Midbrain (tissue), 1 donor: Measurements from ENCODE around the gene ZBTB46.

Source experiments
- DNase-seq: peaks from one replicate; lab custom pipeline; 2025; lab: John Stamatoyannopoulos, UW

The ZBTB46 gene

DNA sequence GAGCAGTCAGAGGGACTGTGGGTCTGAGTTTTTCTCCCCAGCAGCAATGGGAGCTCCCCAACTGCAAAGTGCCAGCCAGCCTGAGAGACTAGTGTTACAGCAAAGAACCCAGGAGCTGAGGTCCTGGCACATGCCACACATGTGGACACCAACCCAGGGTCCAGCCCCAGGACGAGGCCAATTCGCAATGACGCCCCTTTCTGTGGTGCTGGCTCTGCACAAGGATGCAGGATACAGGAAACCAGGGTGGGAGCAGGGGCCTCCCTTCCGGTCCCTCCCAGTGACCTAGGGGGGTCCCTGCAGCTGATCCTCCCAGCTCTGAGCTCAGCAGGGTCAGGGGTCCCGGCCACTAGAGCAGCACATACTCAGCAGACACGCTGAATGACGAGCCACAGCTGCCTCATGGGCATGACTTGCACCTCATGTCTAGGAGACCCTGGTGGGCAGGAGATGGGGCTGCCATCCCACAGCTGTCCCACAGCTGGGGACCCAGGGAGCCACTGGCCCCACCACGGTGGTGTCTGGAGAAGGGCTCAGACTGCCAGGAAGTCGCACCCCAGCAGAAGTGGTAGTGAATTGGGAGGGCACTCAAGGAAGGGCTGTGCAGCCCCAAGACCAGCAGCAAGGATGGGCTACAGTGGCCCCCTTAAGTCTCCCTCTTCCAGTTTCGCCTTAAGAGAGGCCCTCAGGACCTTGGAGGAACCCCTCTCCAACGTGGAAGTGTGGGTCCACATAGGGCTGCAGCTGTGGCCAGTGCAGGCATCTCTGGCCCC is 126.9 kb downstream of the ZBTB46 start:
- DNase-seq = no peak

DNA sequence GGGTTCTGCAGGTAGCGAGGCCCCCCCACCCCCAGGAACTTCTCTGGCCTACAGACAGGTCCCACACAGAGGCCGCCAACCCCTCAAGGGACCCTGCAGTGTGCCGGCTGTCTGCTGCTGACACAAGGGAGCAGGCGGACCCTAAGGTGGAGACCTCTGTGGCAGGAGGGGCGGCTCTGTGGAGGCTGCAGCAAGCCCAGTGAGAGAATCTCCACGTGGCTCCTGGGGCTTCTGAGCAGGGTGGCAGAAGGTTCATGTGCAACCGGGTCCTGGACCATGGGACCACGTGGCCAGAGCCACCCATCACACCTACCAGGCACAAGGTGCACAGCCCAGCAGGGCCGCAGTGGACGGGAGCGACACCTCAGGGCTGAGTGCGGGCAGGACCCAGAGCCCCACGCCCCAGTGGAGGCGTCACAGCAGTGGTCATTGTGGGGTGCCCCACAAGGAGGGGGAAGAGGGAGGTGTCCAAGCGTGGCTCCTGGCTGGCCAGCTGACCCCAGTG is 127.5 kb downstream of the ZBTB46 start:
- DNase-seq = no peak

DNA sequence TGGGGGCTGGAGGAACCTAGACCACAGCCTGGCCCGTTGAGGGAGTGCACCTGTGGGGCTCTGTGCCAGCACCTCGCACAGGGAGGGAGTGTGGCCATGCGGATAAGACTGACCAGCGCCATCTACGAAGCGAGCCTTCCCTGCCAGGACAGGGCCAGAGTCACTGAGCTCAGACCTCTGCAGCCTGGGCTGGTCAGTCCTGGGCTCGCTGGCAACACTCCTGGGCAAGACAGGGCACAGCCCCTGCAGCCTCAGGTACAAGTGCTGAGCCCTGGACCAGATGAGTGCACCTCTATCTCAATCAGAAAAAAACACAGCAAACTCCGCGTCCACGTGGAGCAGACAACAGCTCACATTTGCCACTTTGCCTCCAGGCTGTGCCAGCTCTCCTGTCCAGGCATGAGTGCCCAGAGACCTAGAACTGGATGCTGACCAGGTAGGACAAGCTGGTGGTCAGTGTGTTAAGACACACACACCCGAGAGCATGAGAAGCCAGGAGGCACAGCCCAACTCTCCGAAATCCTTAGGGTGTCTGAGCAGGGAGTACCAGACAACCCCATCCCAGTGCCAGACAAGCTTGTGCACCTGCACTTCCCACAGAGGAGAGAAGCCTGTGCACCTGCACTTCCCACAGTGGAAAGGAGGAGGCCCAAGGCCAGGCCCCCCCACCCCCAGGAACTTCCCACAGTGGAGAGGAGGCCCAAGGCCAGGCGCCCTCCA is 128.2 kb downstream of the ZBTB46 start:
- no peak for DNase-seq

DNA sequence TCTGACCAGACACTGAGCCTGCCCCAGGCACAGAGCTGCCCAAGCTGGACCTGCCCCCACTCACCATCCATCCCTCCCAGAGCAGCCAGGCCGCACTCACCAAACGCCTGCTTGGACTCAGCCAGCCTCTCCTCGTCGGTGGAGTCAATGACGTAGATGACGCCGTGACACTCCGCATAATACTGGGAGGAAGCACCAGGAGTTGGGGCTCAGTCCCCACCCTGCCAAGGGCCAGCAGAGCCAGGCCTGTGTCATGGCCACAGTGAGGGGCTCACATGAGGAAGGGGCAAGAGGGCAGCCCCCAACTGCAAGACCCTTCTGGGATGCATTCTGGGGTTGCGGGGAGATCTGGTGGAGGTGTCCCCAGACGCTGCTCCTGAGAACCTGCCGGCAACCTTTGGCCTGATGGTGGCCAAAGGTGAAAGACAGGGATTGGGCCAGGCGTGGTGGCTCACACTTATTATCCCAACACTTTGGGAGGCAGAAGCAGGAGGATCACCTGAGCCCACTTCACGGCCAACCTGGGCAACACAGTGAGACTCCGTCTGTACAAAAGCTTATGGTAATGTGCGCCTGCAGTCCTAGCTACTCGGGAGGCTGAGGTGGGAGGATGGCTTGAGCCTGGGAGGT is 128.9 kb downstream of the ZBTB46 start:
- no peak for DNase-seq

DNA sequence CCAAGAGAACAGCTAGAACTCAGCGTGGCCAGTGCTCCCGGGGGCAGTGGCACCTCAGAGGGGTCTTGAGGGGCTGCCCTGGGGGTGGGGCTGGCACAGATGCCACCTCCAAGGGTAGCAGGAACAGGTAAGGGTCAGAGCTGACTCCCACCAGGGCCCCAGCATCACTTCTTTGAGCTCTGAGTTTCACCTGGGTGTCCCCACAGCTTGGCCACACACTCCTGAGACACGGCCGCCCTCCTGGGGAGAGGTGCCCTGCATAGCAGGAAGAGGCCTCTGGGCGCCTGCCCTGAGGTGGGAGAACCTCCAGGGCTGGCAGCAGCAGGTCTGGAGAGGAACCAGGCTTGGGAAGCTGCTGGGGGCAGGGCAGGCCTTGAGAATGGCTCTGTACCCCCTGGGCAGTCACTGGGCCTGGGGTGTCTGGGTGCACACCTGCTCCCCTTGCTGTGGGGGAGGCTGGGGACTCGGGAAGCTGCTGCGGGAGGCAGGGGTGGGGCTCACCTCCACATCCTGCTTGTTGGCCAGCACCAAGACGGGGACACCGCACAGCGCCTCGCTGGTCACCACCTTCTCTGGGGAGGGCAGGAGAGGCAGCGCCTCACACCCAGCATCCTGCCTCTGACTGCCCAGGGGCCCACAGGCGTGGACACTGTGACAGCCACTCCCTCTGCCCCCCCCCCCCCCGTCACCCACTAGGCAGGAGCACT is 129.6 kb downstream of the ZBTB46 start:
- DNase-seq = no peak

DNA sequence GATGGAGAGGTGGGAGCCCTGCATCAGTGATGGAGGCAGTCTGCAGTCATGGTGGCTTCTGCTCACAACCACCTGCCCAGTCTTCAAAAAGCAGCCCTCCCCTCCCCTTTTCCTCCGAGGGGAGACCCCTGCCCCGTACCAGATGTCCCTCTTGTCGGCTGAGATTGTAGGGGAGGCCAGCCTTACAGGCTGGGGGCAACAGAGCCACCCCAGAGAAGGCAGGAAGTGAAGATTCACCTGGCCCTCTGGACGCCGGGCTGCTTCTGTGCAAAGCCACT is 130.1 kb downstream of the ZBTB46 start:
- no peak for DNase-seq

DNA sequence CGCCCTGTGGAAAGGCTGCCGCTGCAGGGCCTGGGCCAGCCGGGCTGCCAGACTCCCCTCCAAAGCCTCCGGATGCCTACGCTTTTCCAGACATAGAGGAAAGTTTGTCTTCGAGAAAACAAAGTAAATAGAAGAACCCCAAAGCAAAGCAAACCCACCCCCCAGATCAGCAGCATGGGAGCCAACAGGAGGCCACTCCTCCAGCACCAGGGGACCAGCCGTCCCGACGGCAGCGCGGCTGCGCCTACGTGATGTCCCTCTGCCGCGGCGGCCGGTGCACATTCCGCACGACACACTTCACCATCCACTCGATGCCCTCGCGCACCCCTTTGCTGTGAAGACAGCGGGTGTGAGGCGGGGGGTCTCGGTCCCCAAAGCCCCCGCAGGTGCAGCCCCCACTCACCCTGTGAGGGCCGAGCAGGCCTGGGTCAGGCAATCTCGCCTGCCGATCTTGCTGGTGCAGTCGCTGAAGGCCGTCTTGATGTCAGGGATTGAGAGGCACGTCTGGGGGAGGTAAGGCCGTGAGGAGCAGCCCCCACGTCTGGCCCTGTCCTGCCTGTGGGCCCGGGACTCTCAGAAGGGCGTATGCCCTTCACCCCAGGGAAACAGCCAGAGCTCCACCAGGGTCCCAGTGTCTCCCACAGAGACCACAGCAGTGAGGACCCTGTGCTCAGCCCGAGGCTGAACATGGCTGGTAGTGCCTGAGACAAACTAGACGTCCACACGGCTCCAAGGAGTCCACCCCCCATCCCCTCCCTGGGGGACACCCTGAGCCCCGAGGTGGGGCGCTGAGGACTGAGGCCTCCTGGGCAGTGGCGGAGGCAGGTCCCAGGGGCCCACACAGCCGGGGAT is 130.6 kb downstream of the ZBTB46 start:
- DNase-seq = no peak

DNA sequence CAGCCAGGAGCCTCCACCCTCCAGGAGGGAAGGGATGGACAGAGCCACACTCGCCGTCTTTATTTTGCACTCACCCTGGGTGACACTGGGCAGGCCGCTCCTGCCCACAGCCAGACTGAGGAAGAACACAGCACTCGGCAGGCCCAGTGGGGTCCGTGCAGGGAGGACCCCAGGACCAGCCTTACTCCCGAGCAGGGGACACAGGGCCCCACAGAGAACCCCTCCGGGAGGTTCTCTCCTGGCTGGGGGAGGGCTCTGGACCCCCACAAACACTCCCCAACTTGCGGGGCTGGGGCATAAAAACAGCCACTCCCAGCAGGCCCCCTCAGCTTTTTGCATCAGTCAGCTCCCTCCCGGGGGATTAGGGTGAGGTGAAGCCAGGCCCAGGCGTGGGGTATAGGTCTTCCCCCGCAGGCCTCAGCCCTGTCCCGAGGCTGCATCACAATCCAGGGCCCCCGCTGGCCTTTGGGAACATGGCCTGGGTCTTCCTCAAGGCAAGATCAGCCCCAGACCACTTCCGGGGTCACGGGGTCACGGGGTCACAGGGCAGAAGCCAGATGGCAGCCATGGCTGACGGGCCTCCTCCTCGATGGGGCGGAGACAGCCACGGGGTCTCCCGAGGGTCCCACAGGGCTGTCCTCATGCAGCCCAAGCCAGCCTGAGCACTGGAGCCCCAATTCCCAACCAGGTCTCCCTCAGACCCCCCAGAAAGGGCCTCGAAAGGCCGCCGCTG is 131.4 kb downstream of the ZBTB46 start:
- DNase-seq = no peak

DNA sequence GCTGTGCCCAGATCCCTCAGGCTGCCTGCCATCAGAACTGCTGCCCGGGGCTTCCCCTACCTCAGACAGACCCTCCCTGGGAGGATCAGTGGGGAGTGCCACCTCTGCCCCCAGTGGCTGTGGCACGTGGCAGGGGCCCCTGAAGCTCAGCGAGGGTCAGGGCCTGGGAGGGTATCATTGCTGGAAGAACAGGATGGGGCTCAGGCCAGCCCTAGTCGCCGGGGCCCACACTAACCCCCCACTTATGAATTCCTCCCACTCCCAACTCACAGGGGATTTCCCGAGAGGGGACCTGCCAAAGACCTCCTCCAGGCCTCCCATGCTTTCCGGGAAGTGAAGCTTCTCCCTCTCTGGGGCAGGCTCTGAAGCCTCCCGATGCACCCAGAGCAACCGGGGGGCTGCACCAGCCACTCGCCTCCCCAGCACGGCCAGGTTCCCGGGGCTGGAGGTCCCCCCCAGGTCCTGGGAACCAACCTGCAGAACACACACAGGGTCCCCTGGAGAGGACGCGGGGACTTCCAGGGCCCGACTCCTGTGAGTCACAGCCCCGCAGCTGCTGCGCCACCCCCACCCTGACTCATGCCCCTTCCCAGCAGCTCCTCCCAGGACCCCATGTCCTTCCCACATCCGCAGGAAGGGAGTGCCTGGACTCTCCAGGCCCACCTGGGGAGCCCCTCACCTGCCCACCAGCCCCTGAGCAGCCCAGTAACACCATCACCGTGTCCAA is 132.2 kb downstream of the ZBTB46 start:
- DNase-seq = no peak

DNA sequence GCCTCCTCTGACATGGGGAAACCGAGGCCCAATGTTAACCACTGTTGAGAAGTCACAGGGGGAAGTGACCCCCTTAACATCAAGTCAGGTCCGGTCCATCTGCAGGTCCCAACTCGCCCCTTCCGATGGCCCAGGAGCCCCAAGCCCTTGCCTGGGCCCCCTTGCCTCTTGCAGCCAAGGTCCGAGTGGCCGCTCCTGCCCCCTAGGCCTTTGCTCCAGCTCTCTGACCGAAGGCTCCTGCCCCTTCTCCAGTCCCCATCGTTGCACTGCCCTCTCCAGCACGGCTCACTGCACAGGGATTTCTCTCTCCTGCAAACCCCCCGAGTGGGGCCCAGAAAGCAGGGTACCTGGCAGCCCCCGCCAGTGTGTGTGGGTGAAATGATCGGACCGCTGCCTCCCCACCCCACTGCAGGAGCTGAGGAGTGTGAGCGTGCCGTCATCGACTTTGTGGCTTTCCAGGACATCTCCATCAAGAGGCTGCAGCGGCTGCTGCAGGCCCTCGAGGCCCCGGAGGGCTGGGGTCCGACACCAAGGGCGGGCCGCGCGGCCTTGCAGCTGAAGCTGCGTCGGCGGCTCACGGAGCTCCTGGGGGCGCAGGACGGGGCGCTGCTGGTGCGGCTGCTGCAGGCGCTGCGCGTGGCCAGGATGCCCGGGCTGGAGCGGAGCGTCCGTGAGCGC is 133.1 kb downstream of the ZBTB46 start:
- DNase-seq = no peak

DNA sequence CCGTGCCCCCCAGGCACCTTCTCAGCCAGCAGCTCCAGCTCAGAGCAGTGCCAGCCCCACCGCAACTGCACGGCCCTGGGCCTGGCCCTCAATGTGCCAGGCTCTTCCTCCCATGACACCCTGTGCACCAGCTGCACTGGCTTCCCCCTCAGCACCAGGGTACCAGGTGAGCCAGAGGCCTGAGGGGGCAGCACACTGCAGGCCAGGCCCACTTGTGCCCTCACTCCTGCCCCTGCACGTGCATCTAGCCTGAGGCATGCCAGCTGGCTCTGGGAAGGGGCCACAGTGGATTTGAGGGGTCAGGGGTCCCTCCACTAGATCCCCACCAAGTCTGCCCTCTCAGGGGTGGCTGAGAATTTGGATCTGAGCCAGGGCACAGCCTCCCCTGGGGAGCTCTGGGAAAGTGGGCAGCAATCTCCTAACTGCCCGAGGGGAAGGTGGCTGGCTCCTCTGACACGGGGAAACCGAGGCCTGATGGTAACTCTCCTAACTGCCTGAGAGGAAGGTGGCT is 133.7 kb downstream of the ZBTB46 start:
- DNase-seq = no peak

DNA sequence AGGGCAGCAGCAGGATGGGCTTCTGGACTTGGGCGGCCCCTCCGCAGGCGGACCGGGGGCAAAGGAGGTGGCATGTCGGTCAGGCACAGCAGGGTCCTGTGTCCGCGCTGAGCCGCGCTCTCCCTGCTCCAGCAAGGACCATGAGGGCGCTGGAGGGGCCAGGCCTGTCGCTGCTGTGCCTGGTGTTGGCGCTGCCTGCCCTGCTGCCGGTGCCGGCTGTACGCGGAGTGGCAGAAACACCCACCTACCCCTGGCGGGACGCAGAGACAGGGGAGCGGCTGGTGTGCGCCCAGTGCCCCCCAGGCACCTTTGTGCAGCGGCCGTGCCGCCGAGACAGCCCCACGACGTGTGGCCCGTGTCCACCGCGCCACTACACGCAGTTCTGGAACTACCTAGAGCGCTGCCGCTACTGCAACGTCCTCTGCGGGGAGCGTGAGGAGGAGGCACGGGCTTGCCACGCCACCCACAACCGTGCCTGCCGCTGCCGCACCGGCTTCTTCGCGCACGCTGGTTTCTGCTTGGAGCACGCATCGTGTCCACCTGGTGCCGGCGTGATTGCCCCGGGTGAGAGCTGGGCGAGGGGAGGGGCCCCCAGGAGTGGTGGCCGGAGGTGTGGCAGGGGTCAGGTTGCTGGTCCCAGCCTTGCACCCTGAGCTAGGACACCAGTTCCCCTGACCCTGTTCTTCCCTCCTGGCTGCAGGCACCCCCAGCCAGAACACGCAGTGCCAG is 134.3 kb downstream of the ZBTB46 start, which contains the start of gene TNFRSF6B:
Gene TNFRSF6B (plus strand): TSS at position 25 of the 729 bp plus-strand sequence. CDS start 116 bp downstream, at position 141.
- no peak for DNase-seq

DNA sequence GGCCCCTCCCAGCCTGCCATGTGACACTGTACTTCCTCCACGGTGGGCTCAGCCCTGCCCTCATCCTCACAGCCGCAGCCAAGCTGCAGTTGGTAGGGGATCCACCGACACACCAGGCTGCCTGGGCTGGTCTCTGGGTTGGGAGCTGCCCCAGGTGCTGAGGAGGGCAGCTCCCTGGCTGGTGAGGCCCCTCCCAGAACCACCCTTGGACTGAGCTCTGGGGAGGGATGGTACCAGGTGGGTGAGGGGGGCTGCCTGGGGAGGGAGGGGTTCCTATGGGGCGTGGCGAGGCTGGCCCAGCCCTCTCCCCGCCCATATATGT is 134.8 kb downstream of the ZBTB46 start:
- DNase-seq = no peak

DNA sequence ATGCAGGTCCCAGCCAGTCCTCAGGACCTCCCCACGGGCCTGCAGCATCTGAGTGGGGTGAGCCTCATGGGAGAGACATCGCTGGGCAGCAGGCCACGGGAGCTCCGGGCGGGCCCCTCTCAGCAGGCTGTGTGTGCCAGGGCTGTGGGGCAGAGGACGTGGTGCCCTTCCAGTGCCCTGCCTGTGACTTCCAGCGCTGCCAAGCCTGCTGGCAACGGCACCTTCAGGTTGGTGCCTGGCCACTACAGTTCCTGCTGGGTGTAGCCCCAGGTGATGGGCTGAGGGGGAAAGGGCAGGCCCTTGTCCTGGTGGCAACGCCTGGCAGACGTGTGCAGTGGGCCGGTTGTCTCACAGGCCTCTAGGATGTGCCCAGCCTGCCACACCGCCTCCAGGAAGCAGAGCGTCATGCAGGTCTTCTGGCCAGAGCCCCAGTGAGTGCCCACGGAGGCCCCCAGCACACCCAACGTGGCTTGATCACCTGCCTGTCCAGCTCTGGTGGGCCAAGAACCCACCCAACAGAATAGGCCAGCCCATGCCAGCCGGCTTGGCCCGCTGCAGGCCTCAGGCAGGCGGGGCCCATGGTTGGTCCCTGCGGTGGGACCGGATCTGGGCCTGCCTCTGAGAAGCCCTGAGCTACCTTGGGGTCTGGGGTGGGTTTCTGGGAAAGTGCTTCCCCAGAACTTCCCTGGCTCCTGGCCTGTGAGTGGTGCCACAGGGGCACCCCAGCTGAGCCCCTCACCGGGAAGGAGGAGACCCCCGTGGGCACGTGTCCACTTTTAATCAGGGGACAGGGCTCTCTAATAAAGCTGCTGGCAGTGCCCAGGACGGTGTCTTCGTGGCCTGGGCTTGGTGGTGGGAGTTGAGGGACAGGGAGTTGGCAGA is 135.4 kb downstream of the ZBTB46 start:
- DNase-seq = no peak

DNA sequence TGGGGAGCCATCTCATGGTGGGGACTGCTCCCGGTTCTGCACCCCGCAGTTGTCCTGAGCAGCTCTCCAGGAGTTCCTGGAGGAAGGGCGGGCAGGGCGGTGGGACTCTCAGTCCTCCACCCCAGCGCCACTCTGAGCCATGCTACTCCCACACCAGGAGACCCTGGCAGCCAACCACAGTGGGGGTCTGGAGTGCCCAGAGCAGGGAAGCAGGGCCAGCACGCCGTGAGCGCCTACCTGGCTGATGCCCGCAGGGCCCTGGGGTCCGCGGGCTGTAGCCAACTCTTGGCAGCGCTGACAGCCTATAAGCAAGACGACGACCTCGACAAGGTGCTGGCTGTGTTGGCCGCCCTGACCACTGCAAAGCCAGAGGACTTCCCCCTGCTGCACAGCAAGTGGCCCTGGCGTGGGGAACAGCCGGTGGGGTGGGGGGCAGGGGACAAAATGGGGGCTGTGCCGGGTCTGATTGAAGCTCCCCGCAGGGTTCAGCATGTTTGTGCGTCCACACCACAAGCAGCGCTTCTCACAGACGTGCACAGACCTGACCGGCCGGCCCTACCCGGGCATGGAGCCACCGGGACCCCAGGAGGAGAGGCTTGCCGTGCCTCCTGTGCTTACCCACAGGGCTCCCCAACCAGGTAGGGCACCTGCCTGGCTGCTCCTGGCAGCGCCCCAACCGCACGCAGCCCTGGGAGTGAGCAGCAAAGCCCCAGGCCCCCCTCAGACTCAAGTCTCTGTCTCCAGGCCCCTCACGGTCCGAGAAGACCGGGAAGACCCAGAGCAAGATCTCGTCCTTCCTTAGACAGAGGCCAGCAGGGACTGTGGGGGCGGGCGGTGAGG is 136.3 kb downstream of the ZBTB46 start:
- DNase-seq = no peak

DNA sequence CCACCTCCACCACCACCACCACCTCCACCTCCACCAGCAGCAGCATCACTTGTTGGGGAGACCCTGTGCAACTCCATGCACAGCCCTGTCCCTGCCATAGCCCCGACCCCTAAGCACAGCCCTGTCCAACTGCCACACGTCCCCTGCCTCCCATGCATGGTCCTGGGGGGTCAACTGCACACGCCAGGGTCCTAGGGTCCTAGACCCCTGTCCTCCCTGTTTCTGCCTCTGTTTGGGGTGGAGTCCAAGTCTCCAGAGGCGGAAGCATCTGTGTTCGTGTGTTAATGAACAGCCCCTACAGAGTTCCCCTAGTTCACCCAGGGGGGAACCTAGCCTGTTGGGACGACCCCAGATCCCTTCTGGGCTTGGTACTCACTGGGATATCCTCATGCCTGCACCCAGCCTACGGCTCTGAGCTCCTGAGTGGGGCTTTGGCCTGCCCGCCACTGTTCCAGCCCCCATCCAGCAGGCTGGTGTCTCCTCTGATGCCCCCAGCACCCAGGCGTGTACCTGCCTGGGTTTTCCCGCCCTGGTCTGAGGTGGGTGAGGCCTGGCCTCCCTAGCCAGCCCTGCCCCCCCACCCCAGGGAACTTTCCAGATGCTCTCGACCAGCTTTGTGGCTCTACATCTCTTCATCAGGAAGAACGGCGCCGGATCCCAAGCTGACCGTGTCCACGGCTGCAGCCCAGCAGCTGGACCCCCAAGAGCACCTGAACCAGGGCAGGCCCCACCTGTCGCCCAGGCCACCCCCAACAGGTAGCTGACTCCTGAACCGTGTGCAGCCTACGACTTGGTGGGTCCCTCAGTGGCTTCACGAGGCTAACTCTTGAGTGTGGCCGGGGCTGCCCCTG is 137.1 kb downstream of the ZBTB46 start:
- DNase-seq = no peak
